Adrenal gland (tissue), 12 donors: ENCODE measurements around the gene S100A9. TPM values are rescaled to one million over a fixed set of nuclear protein-coding genes. Genes with fewer than 3 reads are reported as not detected.
"Not testable (repeated sequence)": the region's sequence is repeated elsewhere in the genome, so short reads cannot be mapped to it uniquely, and the experiment has no call there.

ENCODE experiments used
- DNase-seq, 7 donors: peaks; one replicate each; pipeline ENCODE4 v3.0.0-alpha.2; 2019 to 2020
- H3K27ac ChIP-seq, 5 donors: fragments of 200-600 bp; sonication (generic) in 4 of 5; 1 replicate in 3 of 5; 2 replicates in 2 of 5; pipeline versions ENCODE4 v1.5.1 to v1.8.0; 2016 to 2020; ENCODE audit warnings: mild to moderate bottlenecking in 1 of 5
- H3K27me3 ChIP-seq: fragments of 200-600 bp; 2 replicates; pipeline ENCODE4 v1.8.0; 2021
- H3K36me3 ChIP-seq, 2 donors: fragments of 200-600 bp; replicated peaks in 1 of 2; 1 replicate in 1 of 2; 2 replicates in 1 of 2; pipeline versions ENCODE4 v1.5.1 to v1.8.0; 2018 to 2022
- H3K4me1 ChIP-seq, 2 donors: fragments of 200-600 bp; replicated peaks in 1 of 2; 1 replicate in 1 of 2; 2 replicates in 1 of 2; pipeline versions ENCODE4 v1.5.1 to v1.8.0; 2018 to 2021
- H3K4me3 ChIP-seq, 4 donors: fragments of 200-600 bp; sonication (generic) in 3 of 4; one replicate each; pipeline ENCODE4 v1.5.1; 2016 to 2018
- H3K9me3 ChIP-seq, 3 donors: fragments of 200-600 bp; sonication (generic) in 1 of 3; replicated peaks in 1 of 3; 1 replicate in 2 of 3; 2 replicates in 1 of 3; pipeline versions ENCODE4 v1.5.1 to v1.8.0; 2016 to 2021
- CTCF ChIP-seq, 6 experiments: fragments of 450-650 bp in 4 of 6; fragments of 200-600 bp in 2 of 6; sonication (generic) in 1 of 6; IDR thresholded peaks; 1 replicate in 5 of 6; 2 replicates in 1 of 6; pipeline versions ENCODE4 v1.5.1 to v1.8.0; 2016 to 2021; ENCODE audit warnings: antibody characterized with exemption in 6 of 6, mild to moderate bottlenecking in 2 of 6, moderate library complexity in 1 of 6
- POLR2A ChIP-seq, 2 donors: fragments of 450-650 bp; IDR thresholded peaks; one replicate each; pipeline ENCODE4 v1.6.1; 2017; ENCODE audit warnings: antibody characterized with exemption in 2 of 2, mild to moderate bottlenecking in 2 of 2, moderate library complexity in 1 of 2
- WGBS, 4 donors: extraction: QIAGEN DNeasy Blood & Tissue Kit in 2 of 4; methylation state at CpG; one replicate each; pipeline versions ENCODE4 v1.1.5 to v1.1.7; 2013 to 2017; 5-methylcytosine and 5-hydroxymethylcytosine counted together
- intact Hi-C, 2 donors: fragments of 100-400 bp; cut with DNase I; formaldehyde crosslinking; loops; one replicate each; pipeline versions ENCODE4 v1.14.1 to v1.15.0; 2022 to 2023
- polyA plus RNA-seq, 3 donors: library from polyadenylated mRNA; stranded (reverse); fragments of 200-250 nt in 2 of 3; fragments of 350-450 nt in 1 of 3; fragmentation: Illumina TruSeq in 1 of 3; extraction: RNeasy Lipid Tissue Mini Kit (QIAGEN cat#74804) in 1 of 3; gene quantifications; one replicate each; pipeline ENCODE4 v1.2.3, GENCODE V29; 2013 to 2014
- total RNA-seq, 9 donors: library from RNA; depleted of rRNA in 4 of 9; stranded (reverse); fragments of >200 nt in 4 of 9; fragments of 120-200 nt in 1 of 9; fragmentation: NEBNext Ultra II Directional in 1 of 9; extraction: Animal tissue kit (Norgen Biotek cat#: 25700) in 1 of 9; gene quantifications; one replicate each; pipeline versions ENCODE4 v1.1.0 to v1.2.4, GENCODE V29; 2013 to 2023
- donor health status: healthy with polysubstance abuse.
- donor health status: Bipolar disorder and iron deficiency.
- donor health status: DM: yes; HTN: yes; CAD: no.
- donor health status: DM: no; HTN: no; CAD: no.
- donor health status: DM: no; HTN: no; CAD: no.
- donor health status: DM: yes; HTN: yes; CAD: no.

Gene S100A9
- total and polyA plus RNA-seq, 12 donors, result 30.6 to 544 (median 158) TPM

GRCh38 chr1:153345187-153346076, 12.2 kb upstream of the S100A9 start:
- no peaks in the 10 kb centered on the region for H3K9me3 ChIP-seq
- H3K27me3 ChIP-seq, result peaks cover 24% of the 10 kb centered on the region
- TF ChIP-seq POLR2A (IDR thresholded peaks at IDR 0.05) (no peak), CTCF (IDR thresholded peaks at IDR 0.05) (no peak)
- 71 to 76% (median 72%) methylated on average over 4 to 14 of the region's 14 CpGs for WGBS, 4 donors
- H3K4me1 ChIP-seq, result no peaks in the 10 kb centered on the region
- H3K27ac ChIP-seq, result no peak overlapping the region
- H3K36me3 ChIP-seq, result no peaks in the 10 kb centered on the region
- intact Hi-C loops, result no loop called here
- no peak overlapping the region for H3K4me3 ChIP-seq
- DNase-seq, result peak in 1 of 7 donors; percentile 34

GRCh38 chr1:153346077-153346723, 11.5 kb upstream of the S100A9 start:
- TF ChIP-seq CTCF (IDR thresholded peaks at IDR 0.05) (no peak), POLR2A (IDR thresholded peaks at IDR 0.05) (no peak)
- peaks cover 26% of the 10 kb centered on the region for H3K27me3 ChIP-seq

GRCh38 chr1:153347049-153347448, 10.6 kb upstream of the S100A9 start:
- intact Hi-C loops, DNase-seq, H3K27ac ChIP-seq, H3K4me3 ChIP-seq, H3K36me3 ChIP-seq, H3K9me3 ChIP-seq, H3K4me1 ChIP-seq: not testable (repeated sequence)
- H3K27me3 ChIP-seq, result peaks cover 33% of the 10 kb centered on the region
- WGBS, 4 donors, result 67 to 73% (median 67%) methylated on average over 14 of the region's 14 CpGs

More at GRCh38 chr1:153346077-153346723, 11.5 kb upstream of the S100A9 start:
- 58 to 70% (median 64%) methylated on average over 6 of the region's 6 CpGs for WGBS, 4 donors
- intact Hi-C loops, result no loop called here
- Histone ChIP-seq H3K4me1 (no peaks in the 10 kb centered on the region), H3K27ac (no peak overlapping the region), H3K9me3 (no peaks in the 10 kb centered on the region), H3K4me3 (no peak overlapping the region), H3K36me3 (no peaks in the 10 kb centered on the region)
- DNase-seq, result no peak

- intact Hi-C loops, result no loop called here
- H3K27me3 ChIP-seq, result peaks cover 33% of the 10 kb centered on the region
These were observed 9.8 kb upstream of the S100A9 start for GRCh38 chr1:153347856-153348255.

More at GRCh38 chr1:153347856-153348255, 9.8 kb upstream of the S100A9 start:
- Histone ChIP-seq H3K9me3 (no peaks in the 10 kb centered on the region), H3K36me3 (no peaks in the 10 kb centered on the region), H3K27ac (no peak overlapping the region), H3K4me1 (no peaks in the 10 kb centered on the region), H3K4me3 (no peak overlapping the region)
- no peak for DNase-seq
- WGBS, 4 donors, result 58 to 67% (median 61%) methylated on average over 7 of the region's 7 CpGs
- TF ChIP-seq CTCF (IDR thresholded peaks at IDR 0.05) (no peak), POLR2A (IDR thresholded peaks at IDR 0.05) (no peak)
